Left renal cortex interstitium (tissue), 4 donors: ENCODE data around the gene RINL. TPM values are rescaled to one million over a fixed set of nuclear protein-coding genes. Genes with fewer than 3 reads are reported as not detected.
A peak's percentile ranks its signal among the peaks of the same experiment; 100 is the strongest.

Experiments used
- DNase-seq, 4 donors: peaks; one replicate each; pipeline ENCODE4 v3.0.0-alpha.2; 2013; ENCODE audit warnings: low read depth in 4 of 4, low spot score in 2 of 4, missing footprints in 1 of 4
- polyA plus RNA-seq, 4 donors: library from polyadenylated mRNA; unstranded; fragments of 120-200 nt; gene quantifications; one replicate each; pipeline ENCODE4 v1.2.1, GENCODE V29; 2013; ENCODE audit not compliant: insufficient read length in 4 of 4

Gene RINL
- polyA plus RNA-seq, 4 donors = 7.1 to 10.0 (median 8.3) TPM

- no peak for DNase-seq
Measured at GRCh38 chr19:38850976-38851621, 27.0 kb downstream of the RINL start.

DNA sequence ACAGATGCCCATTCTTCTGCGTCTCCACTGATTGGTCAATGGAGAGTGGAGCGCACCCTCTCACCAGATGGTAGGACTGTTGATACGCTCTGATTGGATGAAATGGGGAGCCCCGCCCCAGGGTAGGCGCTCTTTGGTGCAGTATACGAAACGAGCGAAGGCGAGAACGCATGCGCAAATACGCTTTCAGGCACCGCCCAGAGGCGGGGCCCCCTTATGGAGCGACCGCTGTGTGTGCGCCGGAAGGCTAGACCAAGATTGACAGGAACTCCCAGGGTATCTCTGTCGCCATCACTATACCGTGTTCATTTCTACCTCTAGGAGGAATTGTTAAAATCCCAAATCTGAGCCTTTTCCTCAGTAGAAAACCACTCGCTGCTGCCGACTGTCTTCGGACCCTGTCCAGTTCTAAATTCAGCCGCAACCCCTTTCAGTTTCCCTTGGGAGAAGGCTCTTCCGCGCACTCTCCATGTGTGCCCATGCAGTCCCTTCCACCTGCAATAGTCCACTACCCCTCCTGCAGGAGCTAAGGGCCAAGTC is 27.6 kb downstream of the RINL start:
- DNase-seq = peak in 1 of 4 donors; percentile 100

DNA sequence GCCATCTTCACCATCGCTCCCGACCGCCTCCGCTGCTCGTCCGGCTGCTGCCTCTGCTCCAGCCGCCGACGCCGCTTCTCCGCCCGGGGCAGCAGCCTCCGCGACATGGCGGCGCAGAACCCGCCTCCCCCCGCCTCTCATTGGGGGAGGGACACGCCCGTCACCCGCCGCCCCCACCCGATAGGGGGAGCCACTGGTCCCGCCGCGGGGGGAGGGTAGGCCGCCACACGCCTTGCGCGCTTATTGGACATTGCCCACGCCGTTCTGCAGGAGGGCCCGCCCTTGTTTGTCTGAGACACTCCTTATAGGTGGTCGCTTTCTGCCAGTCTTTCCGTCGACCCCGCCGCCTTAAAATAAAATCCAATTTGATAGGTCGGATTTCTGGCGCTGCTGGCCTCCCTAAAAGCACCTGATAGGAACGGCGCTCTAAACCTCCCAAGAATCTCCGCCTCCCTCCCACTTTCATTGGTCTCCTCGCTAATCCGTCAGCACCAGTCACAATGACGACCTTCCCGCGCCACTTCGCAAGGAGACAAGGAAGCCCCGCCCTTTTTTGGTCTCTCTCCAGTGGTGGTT is 28.1 kb downstream of the RINL start, which contains the start of gene HNRNPL:
HNRNPL (minus strand) TSS at position 127 of the 576 bp plus-strand sequence; CDS start at position 107, 20 bp downstream.
- peak in 3 of 4 donors; percentile 100 for DNase-seq

DNA sequence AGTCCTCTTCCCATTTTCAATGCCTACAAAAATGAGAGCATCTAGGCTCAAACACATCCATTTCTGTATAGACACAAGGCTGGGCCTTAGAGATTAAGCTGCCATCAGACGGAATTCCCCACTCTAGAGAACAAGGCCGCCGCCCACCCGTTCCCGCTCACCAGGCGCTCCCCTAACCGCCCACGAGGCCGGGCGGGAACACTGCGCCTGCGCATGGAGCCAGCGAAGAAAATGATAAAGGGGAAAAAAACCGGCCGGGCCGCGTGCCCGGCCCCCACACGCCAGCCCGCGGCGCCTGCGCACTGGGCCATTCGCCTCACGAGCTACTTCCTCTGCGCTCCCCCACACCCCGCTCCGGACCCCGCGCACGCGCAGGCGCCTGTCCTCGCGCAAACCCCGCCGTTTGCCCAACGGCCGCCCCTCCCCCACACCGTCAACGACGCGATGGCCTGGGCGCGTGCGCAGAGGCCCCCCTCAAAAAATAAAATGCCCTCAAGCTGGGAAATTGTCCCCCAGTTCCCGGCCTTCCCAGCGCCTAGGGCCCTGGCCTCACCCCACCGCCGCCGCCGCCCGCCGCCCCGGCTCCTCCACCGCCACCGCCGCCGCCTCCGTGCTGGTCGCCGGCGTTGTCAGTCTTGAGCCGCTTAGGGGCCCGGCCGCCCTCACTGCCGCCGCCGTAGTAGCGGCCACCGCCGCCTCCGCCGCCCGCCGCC is 28.8 kb downstream of the RINL start:
- peak; percentile 84 to 94 (median 93) for DNase-seq

DNA sequence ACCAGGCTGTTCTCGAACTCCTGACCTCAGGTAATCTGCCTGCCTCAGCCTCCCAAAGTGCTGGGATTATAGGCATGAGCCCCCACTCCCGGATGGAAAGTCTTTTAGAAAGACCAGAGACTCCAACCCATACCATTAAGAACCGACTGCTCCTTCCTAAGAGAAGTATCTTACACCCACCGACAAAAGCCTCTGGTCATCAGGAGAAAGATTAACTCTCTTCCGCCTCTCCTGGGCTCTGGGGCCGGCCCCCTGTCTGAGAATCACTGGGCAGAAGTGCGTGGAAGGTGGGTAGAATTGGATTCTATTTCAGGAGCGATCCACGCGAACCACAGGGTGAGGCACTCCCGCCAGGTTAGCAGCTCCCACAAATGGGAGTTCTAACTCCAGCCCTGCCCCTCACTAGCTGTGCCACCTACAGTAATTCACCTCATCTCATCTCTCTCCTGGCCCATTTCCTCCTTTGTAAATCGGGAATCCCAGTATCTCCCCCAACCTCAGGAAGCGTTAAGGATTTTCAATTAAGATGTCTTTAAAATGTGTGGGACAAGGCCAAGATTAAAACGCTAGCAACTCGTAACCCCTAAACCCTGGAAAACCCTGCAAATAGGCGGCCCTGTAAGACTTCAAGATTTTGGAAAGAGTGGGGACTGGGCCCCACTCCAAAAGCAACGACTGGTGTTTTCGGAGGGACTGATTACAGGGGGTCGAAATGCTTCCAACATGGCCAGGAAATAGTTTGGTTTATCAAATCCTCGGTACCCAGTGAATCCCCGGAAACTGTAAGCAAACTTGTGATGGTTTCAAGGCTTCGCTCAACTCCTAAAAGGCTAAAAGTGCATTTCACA is 29.6 kb downstream of the RINL start:
- no peak for DNase-seq

DNA sequence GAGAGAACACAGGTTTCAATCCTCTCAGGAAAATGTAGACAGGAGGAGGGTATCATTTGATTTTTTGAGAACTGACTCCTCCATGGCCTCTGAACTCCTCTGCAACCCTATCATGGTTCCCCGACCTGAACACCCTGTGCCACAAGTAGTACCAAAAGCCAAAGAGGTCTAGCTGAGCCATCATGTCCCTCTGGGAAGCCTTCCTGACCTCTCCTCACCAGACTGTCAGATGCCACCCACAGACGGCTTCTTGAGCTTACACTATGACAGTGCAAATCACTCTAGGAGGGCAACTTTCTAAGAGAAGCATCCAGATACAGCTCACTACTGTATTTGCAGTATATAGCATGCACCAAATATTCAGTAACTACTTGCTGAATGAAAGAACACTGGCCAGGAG is 32.0 kb downstream of the RINL start:
- DNase-seq = no peak

DNA sequence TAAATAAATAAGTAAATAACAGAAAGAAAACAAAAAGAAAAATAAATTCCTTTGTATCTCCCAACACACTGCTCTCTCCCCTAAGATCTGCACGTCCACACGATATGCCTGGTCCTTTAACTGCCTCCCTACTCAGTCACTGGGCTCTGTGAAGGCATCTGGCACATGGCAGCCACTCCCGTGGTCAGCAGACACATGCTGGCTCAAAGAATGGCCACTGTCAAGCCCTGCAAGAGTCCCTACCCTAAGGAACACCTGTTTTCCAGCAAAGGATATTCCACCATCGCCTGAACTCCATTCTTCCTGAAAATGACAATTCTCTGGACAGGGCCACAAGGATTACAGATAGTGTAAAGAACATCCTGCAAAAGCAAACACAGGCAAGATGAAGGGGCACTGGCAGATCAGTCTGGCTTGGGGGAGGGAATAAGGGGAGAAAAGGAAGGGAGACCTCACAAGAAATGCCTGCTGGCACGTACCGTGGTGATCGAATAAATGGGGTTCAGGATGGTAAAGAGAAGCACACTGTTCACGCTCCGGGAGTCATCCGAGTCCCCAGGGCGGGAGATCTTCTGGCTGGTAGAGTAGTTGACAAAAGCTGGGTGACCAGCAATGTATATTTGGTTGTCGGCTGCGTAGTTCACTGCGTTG is 32.6 kb downstream of the RINL start:
- no peak for DNase-seq

GRCh38 chr19:38844093-38844686 is 33.9 kb downstream of the RINL start:
- DNase-seq = no peak

DNA sequence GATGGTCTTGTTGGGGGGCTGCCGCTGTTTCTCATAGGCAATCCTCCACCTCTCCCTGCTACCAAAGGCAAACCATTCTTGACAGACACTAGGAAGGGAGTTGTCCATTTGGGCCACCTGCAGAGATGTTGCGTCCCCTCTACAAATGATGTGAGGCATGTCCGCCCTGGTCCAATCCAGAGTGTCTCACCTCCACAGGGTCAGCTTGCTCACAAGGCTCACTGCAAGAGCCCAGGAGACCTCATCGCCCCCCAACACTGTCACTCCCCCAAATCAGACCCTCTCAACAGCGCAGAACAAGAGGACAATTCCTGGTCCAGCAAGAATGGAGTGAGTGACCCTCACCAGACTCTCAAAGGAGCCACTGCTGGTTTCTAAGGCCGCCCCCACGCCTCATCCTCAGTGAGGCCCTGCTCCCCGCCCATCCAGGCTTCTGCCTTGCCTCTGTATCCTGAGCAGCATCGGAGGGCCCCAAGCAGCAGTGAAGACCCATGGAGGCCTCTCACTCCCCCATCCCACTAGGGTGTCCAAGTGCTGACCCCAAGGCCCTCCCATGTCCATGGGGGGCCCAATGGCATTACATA is 34.8 kb downstream of the RINL start:
- DNase-seq = no peak

GRCh38 chr19:38842439-38843174 is 35.5 kb downstream of the RINL start:
- DNase-seq = no peak

DNA sequence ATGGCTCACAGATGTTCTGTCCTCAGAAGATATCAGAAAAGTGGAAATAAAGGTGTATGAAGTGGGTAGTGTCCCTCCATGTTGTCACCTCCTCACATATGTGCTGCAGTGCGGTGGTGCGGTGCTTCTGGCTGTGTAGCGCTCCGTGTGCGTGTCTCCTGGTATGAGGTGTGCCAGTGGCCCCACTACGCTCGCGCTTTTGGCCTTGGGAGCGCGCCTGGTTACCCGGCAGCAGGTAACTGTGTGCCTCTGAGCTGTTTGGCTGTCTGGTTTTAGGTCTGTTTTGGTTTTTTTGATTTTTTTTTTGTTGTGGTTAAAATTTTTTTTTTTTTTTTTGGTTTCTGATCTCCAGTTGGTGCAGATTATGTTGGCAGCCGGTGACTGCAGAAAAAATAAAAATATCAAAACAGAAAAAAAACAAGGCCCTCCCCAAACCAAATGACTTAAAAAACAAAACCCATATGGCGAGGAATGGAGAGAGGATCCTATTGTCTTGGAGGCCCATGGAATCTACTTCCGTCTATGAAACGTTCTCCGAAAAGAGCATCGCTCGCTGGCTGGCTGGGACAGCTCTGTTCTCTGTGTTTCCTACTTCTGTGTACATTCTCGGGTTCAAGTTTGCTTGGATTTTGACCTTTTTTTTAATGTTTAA is 36.2 kb downstream of the RINL start:
- DNase-seq = no peak

- no peak for DNase-seq
Measured at GRCh38 chr19:38841180-38841766, 36.8 kb downstream of the RINL start.

DNA sequence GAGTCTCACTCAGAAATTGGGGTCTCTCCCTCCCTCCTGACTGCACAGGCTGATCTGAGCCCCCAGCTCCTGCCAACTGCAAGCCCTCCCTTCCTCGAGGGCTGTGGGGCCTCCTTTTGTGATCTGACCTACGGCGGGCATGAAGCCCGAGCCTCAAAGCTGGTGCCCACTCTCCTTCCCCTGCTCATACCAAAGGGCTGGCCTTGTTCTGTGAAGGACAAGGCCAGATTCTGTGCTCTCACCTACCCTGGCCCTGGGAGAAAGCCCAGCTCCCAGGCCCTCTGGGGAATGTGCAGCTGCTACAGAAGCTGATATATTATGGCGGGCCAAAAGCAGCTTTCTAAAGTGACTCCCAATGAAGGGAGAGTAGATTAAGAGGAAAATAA is 37.5 kb downstream of the RINL start:
- DNase-seq = no peak

DNA sequence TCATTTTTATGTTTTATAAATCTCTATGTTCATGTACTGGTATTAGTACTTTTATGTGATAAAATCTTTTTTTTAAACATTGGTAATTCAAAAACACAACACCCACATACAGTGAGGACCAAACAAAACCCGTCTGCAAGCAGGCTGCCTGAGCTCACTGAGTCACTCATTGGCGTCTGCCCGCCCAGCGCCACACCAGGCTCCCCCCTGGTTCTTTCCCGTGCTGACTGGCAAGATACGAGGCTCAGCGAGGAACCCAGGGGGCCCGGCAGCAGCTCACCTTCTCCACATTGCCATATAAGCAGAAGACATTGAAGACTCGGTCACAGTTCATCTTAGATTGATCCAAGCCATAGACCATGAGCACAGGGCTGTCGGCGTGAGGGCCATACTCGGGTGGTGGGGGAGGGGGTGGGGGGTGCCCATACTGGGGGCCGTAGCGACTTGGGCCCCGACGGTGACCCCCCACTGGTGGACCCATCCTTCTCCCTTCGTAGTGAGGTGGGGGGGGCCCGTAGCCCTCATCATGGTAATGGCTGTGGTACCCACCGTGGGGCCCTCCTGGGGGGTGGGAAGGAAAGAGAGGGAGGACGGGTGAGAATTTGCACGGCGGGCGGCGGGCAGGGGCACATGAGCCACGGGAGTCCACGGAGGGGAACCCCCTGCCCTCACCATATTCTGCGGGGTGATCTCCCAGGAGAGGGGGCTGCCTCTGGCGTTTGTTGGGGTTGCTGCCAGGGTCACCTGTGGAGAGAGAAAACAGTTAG is 38.1 kb downstream of the RINL start:
- no peak for DNase-seq

DNA sequence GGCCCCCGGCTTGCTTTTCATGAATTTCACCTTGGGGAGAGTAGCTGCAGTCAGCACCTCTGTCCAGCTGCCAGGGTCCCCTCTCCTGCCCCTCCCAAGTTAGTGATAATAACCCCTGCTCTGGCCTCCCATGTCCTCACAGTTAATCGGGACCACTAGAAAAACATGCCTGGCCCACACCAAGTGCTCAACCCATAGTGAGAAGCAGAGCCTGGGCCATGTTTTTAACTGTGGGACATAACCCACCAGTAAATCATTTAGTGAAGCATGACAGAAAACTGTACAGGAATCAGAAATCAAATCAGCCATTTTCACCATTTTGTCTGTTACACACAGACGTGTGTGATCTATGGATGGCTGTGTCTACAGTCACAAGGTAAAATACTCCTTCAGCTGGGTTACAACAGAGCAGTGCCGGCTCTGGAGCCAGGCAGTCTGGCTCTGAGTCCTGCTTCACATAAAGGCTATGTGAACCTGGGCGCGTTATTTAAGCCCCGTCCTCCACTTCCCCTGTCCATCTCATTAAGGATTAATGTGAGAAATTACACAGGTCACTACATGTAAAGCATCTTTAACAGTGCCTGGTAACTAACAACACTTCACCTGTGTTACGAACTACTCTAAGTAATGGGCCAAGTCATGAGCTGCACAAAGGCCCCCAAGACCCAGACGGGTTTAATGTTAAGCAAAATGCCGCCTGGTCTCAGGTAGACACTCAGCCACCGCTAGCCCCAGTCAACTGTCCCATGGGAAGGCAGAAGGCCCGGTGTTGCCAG is 38.9 kb downstream of the RINL start:
- no peak for DNase-seq

GRCh38 chr19:38838208-38838985 is 39.7 kb downstream of the RINL start:
- DNase-seq = no peak
